HepG2 (cell line): ENCODE results near the gene BCAS3. TPM values are rescaled to one million over a fixed set of nuclear protein-coding genes. Genes with fewer than 3 reads are reported as not detected.

ENCODE experiments used
- AHR ChIP-seq: IDR thresholded peaks from 2 replicates; pipeline ENCODE4 v1.6.1; 2018; ENCODE audit warnings: missing genetic modification reagents, missing compliant biosample characterization
- DDIT3 ChIP-seq: sonication (generic); formaldehyde crosslinking; IDR thresholded peaks from 2 replicates; pipeline ENCODE4 v1.4.0; 2020; ENCODE audit warnings: mild to moderate bottlenecking, missing genetic modification reagents
- DNMT3B ChIP-seq: conservative IDR thresholded peaks from 2 replicates; pipeline ENCODE4 v1.6.1; 2016; ENCODE audit warnings: missing biosample characterization, control low read depth
- EHMT2 ChIP-seq: fragments of 200-600 bp; sonication (generic); IDR thresholded peaks from 2 replicates; pipeline ENCODE4 v1.7.0; 2017; ENCODE audit warnings: antibody characterized with exemption, low read depth, low read length, borderline replicate concordance
- KMT2A ChIP-seq: sonication (generic); formaldehyde crosslinking; IDR thresholded peaks from 2 replicates; pipeline ENCODE4 v1.4.0; 2020; ENCODE audit warnings: missing genetic modification reagents
- PAXIP1 ChIP-seq: sonication (generic); formaldehyde crosslinking; conservative IDR thresholded peaks from 2 replicates; pipeline ENCODE4 v1.4.0; 2020; ENCODE audit warnings: mild to moderate bottlenecking, missing genetic modification reagents, moderate library complexity
- POGK ChIP-seq: sonication (generic); formaldehyde crosslinking; conservative IDR thresholded peaks from 2 replicates; pipeline ENCODE4 v1.8.0; 2022; ENCODE audit warnings: mild to moderate bottlenecking, moderate library complexity, missing genetic modification reagents
- SMYD3 ChIP-seq: sonication (generic); formaldehyde crosslinking; IDR thresholded peaks from 2 replicates; pipeline ENCODE4 v1.8.1; 2023; ENCODE audit warnings: mild to moderate bottlenecking, missing genetic modification reagents
- TFAP4 ChIP-seq: sonication (generic); IDR thresholded peaks from 2 replicates; pipeline ENCODE4 v1.6.1; 2016; ENCODE audit warnings: low read depth, borderline replicate concordance
- THAP9 ChIP-seq: sonication (generic); formaldehyde crosslinking; IDR thresholded peaks from 2 replicates; pipeline ENCODE4; 2020; ENCODE audit warnings: missing genetic modification reagents, mild to moderate bottlenecking, borderline replicate concordance
- ZMAT3 ChIP-seq: sonication (generic); formaldehyde crosslinking; conservative IDR thresholded peaks from 2 replicates; pipeline ENCODE4 v1.7.0; 2021; ENCODE audit warnings: missing genetic modification reagents
- ZNF615 ChIP-seq: sonication (generic); formaldehyde crosslinking; IDR thresholded peaks from 2 replicates; pipeline ENCODE4 v1.5.0; 2020; ENCODE audit warnings: mild to moderate bottlenecking, missing genetic modification reagents, borderline replicate concordance
- ZNF678 ChIP-seq: sonication (generic); formaldehyde crosslinking; IDR thresholded peaks from 2 replicates; pipeline ENCODE4 v1.4.0; 2020; ENCODE audit warnings: mild to moderate bottlenecking, missing genetic modification reagents
- ZSCAN9 ChIP-seq: IDR thresholded peaks from 2 replicates; pipeline ENCODE4 v1.6.1; 2016; ENCODE audit warnings: borderline replicate concordance
- polyA plus RNA-seq, 8 experiments: library from polyadenylated mRNA; depleted of rRNA in 3 of 8; stranded (reverse) in 7 of 8; unstranded in 1 of 8; fragments of >200 nt; fragmentation: Illumina TruSeq in 4 of 8; extraction: Trizol in 4 of 8; gene quantifications; 2 replicates each; pipeline versions ENCODE4 v1.2.1 to v1.2.3, GENCODE V29; 2011 to 2016; ENCODE audit warnings: low read depth in 4 of 8, missing spikeins in 1 of 8, mixed read lengths in 1 of 8; ENCODE audit not compliant: insufficient read depth in 1 of 8
- total RNA-seq, 5 experiments: library from RNA; depleted of rRNA; stranded (reverse); fragments of >200 nt; fragmentation: Illumina TruSeq; extraction: Trizol; gene quantifications; 2 replicates each; pipeline ENCODE4 v1.2.3, GENCODE V29; 2016; ENCODE audit warnings: low read depth in 1 of 5
- TF ChIP-seq, protein P1 (sequence below): fragments of 450-650 bp; IDR thresholded peaks from 2 replicates; pipeline ENCODE4 v1.6.1; 2016
- TF ChIP-seq, protein P2 (sequence below): sonication (generic); formaldehyde crosslinking; IDR thresholded peaks from 2 replicates; pipeline ENCODE4 v1.4.0; 2020; ENCODE audit warnings: missing genetic modification reagents, mild to moderate bottlenecking, borderline replicate concordance

BCAS3 gene
- total and polyA plus RNA-seq, 2 of the 13 experiments (the other 11 are each of a cell fraction or from before 2014, with no cell fraction given) = 10.7 to 11.2 TPM

DNA sequence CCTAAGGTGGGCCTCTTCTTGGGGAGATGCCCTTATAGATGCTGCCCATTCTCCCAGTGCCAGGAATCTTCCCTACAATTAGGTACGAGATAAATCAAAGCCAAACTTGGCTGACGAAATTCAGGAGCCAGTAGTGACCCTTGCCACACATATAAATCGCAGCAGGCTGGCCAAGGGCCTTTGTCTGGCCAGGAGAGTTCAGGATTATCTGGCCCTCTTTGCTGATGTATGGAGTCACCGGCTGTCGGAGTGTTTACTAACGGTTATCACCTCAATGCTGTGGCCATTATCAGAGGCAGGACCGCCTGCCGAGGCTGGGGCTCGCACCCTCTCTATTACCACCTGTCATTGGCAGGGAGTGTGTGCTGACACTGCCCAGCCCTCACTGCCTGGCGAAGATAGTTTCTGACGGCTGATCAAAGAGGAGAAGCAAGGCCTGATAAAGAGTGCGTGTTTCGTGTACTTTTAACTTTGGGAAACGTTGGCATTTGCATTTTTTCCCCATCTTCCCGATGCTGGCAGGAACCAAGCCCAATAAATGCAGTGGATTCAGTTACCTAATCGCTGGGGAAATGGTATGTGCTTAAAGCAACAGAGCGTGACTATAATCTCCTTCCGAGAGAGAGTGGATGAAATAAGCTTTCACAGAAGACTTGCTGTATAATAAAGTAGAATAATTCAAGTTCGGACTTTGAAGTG, 689.2 kb downstream of the BCAS3 start (continued):
- TF ChIP-seq ZSCAN9 (CRISPR knock-in tag) (0 out of 2 replicates have a peak, but pooled peaks have one; percentile 54), KMT2A (CRISPR knock-in tag) (no peak), EHMT2 (peak; percentile 32; the same call in 1 of the 2 replicates), DNMT3B (no peak), ZNF615 (CRISPR knock-in tag) (no peak), THAP9 (CRISPR knock-in tag) (peak; percentile 66; the same call in 1 of the 2 replicates), ZMAT3 (peak; percentile 74), SMYD3 (CRISPR knock-in tag) (peak; percentile 87), AHR (CRISPR knock-in tag) (no peak), POGK (peak; percentile 82), TFAP4 (peak; percentile 80; the same call in 1 of the 2 replicates), ZNF678 (no peak), PAXIP1 (CRISPR knock-in tag) (peak; percentile 84), DDIT3 (CRISPR knock-in tag) (no peak)
- TF ChIP-seq, protein P1, sequence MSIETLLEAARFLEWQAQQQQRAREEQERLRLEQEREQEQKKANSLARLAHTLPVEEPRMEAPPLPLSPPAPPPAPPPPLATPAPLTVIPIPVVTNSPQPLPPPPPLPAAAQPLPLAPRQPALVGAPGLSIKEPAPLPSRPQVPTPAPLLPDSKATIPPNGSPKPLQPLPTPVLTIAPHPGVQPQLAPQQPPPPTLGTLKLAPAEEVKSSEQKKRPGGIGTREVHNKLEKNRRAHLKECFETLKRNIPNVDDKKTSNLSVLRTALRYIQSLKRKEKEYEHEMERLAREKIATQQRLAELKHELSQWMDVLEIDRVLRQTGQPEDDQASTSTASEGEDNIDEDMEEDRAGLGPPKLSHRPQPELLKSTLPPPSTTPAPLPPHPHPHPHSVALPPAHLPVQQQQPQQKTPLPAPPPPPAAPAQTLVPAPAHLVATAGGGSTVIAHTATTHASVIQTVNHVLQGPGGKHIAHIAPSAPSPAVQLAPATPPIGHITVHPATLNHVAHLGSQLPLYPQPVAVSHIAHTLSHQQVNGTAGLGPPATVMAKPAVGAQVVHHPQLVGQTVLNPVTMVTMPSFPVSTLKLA = no peak; the same call in 1 of the 2 replicates
- TF ChIP-seq, protein P2, sequence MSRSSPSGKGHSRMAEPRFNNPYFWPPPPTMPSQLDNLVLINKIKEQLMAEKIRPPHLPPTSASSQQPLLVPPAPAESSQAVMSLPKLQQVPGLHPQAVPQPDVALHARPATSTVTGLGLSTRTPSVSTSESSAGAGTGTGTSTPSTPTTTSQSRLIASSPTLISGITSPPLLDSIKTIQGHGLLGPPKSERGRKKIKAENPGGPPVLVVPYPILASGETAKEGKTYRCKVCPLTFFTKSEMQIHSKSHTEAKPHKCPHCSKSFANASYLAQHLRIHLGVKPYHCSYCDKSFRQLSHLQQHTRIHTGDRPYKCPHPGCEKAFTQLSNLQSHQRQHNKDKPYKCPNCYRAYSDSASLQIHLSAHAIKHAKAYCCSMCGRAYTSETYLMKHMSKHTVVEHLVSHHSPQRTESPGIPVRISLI (CRISPR knock-in tag) = peak; percentile 39; the same call in 1 of the 2 replicates
